HG03575 (cell line): ENCODE results near the gene SPATA13.

Experiments
- ATAC-seq: cut with Tn5 transposase; IDR thresholded peaks from one replicate; pipeline ENCODE4 v1.9.1; 2021; ENCODE audit not compliant: unreplicated experiment, insufficient number of reproducible peaks, low FRiP score; ENCODE audit errors: extremely low read depth

Gene SPATA13

DNA sequence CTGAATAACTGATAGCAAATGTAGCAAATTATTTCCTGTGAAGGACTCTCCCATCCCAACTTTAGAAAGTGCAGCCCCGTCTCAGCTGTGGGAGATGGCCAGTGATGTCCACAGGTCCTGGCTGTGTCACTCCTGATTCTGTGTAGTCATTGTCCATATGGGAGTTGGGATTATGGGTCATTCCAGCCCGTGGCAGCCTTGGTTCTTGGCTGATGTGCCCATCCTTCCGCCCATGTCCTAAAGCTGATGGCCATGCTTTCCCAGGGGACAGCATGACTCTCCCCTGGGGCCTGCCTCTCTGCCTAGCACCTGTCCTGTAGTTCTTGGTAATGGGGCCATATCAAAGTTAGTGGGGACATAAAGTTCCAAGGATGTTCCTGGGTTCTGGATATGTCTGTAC, 104.9 kb downstream of the SPATA13 start:
- ATAC-seq, result no peak

DNA sequence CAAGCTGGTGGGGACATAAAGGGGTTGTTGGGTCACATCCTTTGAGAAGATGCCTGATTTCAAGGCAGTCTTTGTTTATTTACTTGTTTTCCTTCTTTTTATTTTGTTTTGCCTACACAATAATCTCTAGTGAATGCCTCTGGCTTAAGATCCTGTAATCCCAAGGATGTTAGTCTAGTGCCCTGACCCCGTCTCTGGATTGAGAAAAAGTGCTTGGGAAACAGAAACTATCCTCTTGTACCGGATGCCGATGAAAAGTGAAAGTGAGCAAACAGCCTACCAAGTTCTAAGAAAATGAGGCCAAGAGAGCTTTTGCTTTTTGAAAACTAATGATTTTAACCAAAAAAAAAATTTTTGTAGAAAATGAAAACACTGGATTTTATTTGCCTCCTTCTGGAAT, 106.8 kb downstream of the SPATA13 start:
- ATAC-seq, result no peak

DNA sequence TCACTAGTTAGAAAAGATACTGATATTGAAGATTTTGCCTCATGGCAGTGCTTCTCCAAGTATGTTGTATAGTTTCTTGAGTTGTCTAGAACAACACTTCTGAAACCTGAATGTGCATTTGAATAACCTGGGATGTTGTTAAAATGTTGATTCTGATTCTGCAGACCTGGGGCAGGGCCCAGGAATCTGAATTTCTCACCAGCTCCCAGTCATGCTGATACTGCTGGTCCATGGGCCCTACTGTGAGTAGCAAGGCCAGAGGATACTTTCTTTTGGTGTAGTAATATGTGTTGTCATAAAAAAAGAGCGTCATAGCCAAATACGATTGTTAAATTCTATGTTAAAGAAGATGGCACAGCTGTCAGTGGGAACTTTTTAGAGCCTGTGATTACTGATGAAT, 107.3 kb downstream of the SPATA13 start:
- no peak for ATAC-seq

DNA sequence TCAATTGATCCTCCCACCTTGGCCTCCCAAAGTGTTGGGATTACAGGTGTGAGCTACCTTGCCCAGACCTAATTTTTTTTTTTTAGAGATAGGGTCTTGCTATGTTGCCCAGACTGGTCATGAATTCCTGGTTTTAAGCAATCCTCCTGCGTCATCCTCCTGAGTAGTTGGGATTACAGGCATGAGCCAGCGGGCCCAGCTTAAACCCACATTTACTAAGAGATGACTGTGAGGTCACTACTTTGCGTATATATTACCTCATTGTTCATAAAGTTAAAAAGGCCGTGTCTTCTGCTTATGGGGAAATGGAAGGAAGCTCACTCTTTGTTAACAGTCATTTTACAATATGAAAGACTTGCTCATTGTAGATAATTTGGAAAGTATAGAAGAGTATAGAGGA, 109.3 kb downstream of the SPATA13 start:
- no peak for ATAC-seq

DNA sequence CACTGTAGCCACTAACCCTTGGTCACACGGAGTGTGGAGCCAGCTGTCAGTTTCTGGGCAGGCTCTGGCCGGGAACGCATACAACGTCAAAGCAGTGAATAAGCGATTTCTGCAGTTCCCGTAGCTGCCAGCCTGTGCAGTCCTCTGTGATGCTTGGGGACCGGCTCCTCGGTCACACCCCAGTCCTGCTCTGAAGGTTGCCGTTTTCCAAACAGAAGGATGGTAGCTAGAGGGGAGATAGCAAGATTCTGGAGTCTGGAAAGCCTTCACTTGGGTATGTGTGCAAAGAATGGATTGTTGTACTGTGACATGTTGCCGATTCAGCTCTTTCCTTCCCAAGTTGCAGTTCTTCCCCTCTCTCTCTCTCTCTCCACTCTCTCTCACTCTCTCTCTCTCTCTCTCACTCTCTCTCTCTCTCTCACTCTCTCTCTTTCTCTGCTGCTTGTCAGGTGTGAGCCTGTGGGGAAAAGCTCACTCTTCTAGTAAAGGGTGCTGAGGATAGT, 110.2 kb downstream of the SPATA13 start:
- ATAC-seq, result no peak

DNA sequence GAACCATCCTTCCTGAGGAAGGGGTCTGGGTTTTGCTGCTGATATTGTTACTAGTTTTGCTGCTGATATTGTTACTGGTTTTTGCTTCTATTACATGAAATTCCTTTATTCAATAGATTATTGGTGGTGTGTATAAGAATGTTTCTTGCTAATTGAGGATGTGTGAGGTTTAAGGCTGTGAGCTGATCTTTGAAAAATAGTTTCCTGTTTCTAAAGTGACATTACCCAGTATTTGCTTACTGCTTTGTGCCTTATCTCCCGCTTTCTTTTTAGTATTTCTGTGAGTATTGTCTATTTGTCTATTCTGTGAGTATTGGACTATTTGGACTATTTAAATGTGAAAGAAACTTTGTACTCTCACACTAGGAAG, 110.7 kb downstream of the SPATA13 start:
- ATAC-seq, result no peak

DNA sequence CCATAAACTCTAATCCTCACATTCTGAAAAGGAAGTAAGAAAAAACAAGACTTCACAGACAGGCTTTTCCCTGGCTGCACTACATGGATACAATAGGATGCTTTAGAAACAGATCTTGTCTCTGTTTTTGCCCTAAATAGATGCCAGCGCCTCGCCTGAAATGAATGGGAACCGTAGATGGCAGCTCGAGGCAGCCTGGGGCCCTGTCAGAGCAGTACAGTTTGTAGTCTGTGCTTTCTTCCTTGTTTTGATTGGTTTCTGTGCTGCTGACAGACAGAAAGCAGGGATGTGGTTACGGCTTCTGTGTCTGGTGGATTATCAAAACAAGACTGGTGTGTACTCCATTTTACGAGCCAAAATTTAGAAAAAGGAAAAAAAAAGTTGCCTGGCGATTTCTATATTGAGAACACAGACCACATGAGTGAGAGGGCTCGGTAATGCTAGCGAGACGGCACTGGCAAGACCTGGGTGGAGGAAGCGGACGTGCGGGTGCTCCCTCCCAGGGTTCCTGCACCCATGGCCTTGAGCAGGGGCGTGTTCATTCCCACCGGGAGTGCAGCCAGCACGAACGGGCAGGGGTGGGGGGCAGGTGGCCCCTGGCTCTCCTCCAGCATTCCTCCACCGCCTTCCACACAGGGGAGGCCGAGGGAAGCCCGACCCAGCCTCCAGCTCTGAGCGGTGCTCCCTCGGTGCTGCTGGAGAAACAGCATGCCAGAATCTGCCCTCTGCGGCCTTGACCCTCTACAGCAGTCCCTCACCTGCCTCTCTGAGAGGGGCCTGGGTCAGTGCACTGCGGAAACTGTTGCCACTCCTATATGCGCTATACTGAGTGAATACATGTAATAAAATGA, 111.3 kb downstream of the SPATA13 start:
- ATAC-seq, result no peak

DNA sequence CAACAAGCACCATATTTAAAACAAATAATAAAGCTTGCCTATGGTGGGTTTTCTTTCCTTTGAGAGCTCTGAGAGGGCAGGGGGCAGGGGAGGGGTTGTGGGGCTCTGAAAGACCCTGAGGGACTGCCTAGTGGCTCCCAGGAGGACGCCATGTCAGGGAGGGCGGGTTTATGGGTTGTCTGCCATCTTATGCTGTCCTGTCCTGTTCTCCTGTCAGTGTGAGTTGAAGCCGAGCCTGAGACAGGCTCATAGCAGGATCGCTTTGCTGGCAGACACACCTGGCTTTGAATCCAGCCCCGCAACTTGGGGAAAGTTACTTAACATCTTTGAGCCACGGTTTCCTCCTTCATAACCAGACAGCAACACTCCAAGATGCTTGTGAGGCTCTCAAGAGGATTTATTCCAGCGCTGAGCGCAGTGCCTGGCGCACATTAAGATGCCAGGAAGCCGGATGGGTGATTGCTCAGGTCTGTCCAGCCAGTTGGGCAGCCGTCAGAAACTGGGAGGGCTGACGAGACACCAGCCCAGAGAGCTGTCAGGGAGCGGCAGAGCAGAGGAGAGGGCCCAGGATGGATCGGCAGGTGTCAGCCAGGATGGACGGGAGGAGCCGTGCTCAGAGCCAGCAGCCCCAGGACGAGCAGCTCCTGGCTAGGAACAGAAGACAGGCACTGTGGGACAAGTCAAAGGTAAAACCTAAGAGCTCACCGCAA, 112.1 kb downstream of the SPATA13 start:
- ATAC-seq, result no peak

DNA sequence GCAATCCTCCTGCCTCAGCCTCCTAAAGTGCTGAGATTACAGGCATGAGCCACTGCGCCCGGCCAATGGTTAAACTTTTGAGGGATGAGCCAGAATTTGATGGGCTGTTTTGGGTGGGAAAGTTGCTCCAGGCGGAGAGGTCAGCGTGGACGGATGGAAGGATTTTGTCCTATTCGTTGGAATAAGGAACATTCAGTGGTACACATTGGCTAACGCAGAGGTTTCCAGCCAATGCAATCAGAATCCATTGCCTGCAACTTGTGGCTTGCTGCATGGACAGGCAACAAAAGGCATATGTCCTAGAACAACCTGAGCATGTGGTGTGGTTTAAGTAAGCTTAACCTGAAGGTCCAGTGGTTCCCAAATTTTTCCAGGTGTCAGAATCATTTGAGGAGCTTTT, 113.4 kb downstream of the SPATA13 start:
- ATAC-seq, result no peak

DNA sequence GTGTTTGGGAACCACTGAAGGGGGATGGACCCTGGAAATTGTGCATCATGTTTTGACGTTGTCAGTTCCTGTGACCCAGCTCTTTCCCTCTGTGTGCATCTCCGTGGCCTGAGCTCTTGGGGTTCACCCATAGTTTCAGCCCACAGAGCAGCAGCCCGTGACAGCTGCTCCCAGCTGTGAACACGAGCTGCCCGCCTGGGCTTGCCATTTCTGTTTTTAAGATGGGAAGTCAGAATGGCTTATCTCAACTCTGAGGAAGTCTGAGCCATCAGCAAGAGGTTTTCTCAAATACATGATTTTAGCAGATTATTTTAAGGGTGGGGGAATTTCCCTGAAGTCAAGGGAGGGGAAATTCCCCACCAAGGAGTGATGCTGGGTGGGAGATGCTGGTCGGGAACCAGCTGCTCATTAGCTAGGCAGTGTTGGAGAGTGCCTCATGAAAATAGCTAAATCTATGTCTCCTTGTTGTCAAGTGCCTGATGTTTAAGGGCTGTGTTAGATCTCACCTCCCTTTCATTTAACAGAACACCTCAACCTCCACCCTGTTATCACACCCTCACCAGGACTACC, 114.0 kb downstream of the SPATA13 start:
- peak; percentile 36 for ATAC-seq

DNA sequence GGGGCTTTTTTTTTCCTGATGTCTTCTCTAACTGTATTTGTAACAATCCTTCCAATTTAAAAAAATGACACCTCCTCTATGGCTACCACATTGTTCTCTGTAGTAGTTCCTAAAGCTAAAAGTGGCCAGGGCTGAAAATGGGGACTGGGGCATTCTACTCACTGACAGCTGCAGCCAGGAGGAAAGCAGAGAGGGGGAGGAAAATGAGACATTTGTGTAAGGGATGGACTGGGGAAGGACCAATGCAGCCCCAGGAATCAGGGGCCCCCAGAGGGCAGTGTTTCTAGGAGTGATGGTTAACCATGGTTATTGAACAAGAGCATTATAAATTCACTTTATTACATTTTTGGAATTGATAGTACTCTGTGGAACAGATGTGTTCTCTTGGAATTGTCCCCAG, 114.5 kb downstream of the SPATA13 start:
- ATAC-seq, result no peak

DNA sequence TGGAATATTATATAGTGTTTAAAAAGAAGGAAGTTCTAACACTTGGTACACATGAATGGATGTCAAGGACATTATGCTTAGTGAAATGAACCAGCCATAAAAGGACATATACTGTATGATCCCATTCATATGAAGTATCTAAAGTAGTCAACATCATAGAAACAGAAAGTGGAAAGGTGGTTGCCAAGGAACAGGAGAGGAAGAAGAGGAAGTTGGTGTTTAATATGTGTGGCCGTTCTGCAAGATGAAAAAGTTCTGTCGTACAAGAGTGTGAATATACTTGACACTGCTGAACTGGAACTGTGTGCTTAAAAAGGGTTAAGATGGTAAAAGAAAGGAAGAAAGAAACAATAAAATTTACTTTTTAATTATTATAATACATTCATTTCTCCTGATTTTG, 115.8 kb downstream of the SPATA13 start:
- no peak for ATAC-seq

DNA sequence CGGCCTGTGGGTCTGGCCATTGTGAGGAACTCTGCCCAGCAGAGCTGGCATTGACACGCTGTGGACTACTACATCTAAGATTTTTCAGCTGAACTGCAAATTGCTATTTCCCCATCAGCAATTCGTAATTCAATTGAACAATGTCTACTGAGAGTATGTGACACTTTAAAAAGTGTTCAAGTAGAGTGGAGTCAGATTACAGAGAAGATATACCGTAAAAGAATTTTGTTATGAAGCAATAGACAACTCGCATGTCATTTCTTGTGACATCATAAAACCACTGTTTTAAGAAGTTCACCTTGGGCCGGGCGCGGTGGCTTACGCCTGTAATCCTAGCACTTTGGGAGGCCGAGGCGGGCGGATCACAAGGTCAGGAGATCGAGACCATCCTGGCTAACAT, 116.3 kb downstream of the SPATA13 start:
- no peak for ATAC-seq

DNA sequence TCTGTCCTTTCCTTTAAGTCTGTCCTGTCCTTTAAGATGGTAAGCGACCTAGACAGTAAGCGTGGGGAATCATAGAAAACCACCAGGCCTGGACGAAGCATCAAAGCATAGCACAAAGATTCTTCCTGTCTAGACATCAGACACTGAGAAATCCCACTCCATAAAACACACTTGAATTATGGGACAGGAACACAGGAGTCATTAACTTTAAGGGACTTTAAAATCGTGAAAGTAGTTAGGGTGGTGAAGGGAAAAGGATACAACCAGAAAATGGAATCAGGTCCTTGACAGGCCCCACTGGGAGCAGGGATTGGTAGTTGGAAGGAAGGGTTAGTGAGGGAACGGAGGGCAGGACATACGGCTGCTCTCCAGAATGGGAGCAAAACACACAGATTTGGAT, 117.2 kb downstream of the SPATA13 start:
- ATAC-seq, result no peak

DNA sequence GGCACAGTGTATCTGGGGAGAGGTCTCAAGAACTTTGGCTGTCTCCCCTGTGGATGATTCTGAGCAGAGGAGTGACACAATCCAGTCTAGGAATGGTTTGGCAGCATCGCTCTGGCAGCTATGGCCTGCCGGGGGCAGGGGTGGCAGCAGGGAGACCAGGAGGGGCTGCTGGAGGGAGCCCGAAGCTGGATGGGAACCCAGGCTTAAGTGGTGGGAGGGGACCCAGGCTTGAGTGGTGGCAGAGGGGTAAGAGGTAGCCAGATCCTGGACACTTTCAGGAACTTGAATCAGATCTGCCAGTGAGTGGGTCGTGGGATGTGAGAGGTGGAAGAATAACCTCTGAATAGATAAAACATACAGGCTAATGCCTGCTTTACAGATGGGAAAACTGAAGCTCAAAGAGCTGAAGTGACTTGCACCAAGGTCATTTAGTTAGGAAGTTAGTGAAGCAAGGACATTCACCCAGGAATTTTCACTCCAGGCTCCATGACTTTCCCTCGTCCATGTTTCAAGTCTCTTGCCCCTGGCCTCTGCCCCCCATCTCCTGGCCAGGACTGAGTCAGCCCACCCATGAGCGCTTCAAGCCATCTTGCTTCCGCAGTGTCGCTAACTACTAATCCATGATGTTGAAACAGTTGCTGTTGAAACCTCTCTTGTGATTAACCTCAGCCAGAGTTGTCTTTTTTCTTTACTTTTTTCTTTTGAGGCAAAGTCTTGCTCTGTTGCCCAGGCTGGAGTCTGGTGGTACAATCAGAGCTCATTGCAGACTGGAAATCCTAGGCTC, 119.0 kb downstream of the SPATA13 start:
- no peak for ATAC-seq

DNA sequence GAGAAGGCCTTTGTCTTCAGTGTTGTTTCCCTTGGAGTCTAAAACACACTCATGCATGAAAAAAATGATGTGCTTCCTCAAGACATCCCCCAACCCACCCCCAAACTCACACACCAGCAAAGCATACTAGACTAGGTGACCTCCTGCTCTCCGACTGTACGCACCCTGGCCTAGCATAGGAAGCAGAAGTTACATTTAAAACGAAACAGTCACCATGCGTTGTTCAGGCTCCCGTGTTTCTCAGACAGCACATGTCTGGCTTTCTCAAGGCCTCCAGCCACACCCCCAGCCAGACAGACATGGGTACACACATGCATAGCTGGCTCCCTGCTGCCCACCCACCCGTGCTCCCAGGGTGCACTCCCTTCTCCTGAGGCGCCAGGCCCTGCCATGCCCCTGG, 120.2 kb downstream of the SPATA13 start:
- ATAC-seq, result no peak

DNA sequence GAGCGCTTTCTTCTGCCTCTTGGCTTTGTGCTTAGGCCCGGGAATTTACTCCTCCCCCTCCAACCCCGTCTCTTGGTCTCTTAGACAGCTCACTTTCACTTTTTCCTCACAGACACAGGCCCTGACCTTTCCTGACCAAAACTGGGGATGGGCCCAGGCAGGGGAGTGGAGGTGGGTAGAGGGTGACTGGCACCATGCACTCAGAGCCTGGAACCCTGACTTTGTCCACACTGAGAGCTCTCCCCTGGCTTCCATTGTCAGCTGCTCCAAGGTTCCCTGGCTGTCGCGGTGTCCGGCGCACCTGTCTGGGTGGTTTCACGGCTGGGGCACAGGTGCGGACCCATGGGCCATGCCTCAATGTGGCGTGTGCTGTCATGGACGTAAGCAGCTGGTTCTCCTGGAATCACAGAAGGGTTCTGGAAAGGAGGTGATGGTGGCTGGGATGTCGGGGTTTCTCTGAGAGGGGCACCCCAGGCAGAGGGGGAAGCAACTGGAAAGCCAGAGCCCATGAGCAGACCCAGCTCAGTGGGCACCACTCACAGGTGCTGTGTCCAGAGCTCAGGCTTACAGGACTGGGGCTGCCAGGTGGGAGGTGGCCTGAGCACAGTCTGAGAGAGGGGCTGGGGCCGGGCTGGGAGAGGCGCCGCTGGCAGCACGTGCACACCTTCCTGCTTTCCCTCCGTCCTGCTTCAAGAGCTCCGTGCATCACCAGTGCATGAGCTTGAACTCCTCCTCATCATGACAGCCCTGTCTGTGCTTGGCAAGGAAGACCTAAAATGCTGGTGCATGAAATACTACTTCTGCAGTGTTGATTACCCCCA, 120.9 kb downstream of the SPATA13 start:
- no peak for ATAC-seq

DNA sequence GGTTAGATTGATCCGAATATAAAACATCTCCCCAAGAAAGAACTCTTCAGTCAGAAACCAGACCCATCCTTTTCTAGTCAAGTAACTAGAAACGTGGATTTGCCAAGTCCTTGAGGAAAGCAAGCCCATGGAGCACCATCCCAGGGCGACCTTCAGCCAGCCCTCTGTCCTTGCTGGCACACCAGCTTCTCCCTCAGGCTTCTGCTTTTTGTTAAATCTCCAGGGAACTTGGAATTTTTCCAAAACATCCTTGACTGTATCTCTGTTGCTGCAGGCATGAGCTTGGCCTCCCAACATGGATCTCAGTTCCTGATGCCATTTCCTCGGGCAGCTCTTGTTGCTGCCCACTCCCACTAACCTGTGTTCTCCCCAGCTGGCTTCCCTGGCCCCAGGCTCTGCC, 121.7 kb downstream of the SPATA13 start:
- no peak for ATAC-seq
